Stomach (tissue), 9 donors: Measurements from ENCODE around the gene ST8SIA6. TPM values are rescaled to one million over a fixed set of nuclear protein-coding genes. Genes with fewer than 3 reads are reported as not detected.

Source experiments
- DNase-seq, 2 donors: peaks; one replicate each; pipeline versions ENCODE4 v3.0.0 to v3.0.0-alpha.2; 2013 to 2019
- H3K27ac ChIP-seq, 5 donors: fragments of 200-600 bp in 4 of 5; sonication (generic) in 4 of 5; one replicate each; pipeline ENCODE4 v1.5.1; 2013 to 2019; ENCODE audit warnings: mild to moderate bottlenecking in 1 of 5, moderate library complexity in 1 of 5
- H3K27me3 ChIP-seq, 3 donors: fragments of 200-600 bp; sonication (generic); one replicate each; pipeline ENCODE4 v1.5.1; 2017 to 2019; ENCODE audit warnings: mixed run types in 1 of 3
- H3K36me3 ChIP-seq, 4 donors: fragments of 200-600 bp; sonication (generic); 1 replicate in 3 of 4; 2 replicates in 1 of 4; pipeline ENCODE4 v1.5.1; 2016 to 2019
- H3K4me1 ChIP-seq, 4 donors: fragments of 200-600 bp; sonication (generic); one replicate each; pipeline ENCODE4 v1.5.1; 2016 to 2019
- H3K4me3 ChIP-seq, 4 donors: fragments of 200-600 bp; sonication (generic) in 3 of 4; one replicate each; pipeline ENCODE4 v1.5.1; 2016 to 2019; ENCODE audit warnings: mild to moderate bottlenecking in 1 of 4
- H3K9me3 ChIP-seq, 4 donors: fragments of 200-600 bp; sonication (generic); one replicate each; pipeline ENCODE4 v1.5.1; 2016 to 2019
- CTCF ChIP-seq, 7 experiments: fragments of 450-650 bp in 4 of 7; fragments of 200-600 bp in 3 of 7; sonication (generic) in 3 of 7; IDR thresholded peaks; one replicate each; pipeline ENCODE4 v1.5.1; 2016 to 2019; ENCODE audit warnings: antibody characterized with exemption in 7 of 7, control low read depth in 2 of 7, mild to moderate bottlenecking in 1 of 7
- EP300 ChIP-seq: sonication (generic); formaldehyde crosslinking; IDR thresholded peaks from one replicate; pipeline ENCODE4 v1.6.1; 2017; ENCODE audit warnings: antibody characterized with exemption
- POLR2A ChIP-seq, 4 donors: fragments of 450-650 bp; IDR thresholded peaks; one replicate each; pipeline ENCODE4 v1.6.1; 2016; ENCODE audit warnings: antibody characterized with exemption in 4 of 4, control low read depth in 2 of 4, mild to moderate bottlenecking in 1 of 4, moderate library complexity in 1 of 4
- POLR2AphosphoS5 ChIP-seq, 3 donors: sonication (generic); formaldehyde crosslinking; IDR thresholded peaks; one replicate each; pipeline ENCODE4 v1.6.1; 2016; ENCODE audit warnings: antibody characterized with exemption in 3 of 3
- WGBS, 5 donors: extraction: QIAGEN DNeasy Blood & Tissue Kit in 3 of 5; methylation state at CpG; one replicate each; pipeline versions ENCODE4 v1.1.5 to v1.1.7; 2013 to 2018; 5-methylcytosine and 5-hydroxymethylcytosine counted together
- intact Hi-C: fragments of 100-400 bp; cut with DNase I; formaldehyde crosslinking; loops from one replicate; pipeline ENCODE4 v1.15.1; 2023; ENCODE audit warnings: low total_unique reads
- polyA plus RNA-seq, 3 donors: library from polyadenylated mRNA; stranded (reverse); fragments of 200-250 nt; gene quantifications; one replicate each; pipeline ENCODE4 v1.2.3, GENCODE V29; 2013
- total RNA-seq, 5 donors: library from RNA; depleted of rRNA; stranded (reverse); fragments of >200 nt; gene quantifications; one replicate each; pipeline versions ENCODE4 v1.1.0 to v1.2.3, GENCODE V29; 2014 to 2016
- donor health status: healthy with polysubstance abuse.
- donor health status: Bipolar disorder and iron deficiency.
- donor health status: healthy.

ST8SIA6 gene
- total and polyA plus RNA-seq, 8 donors, result 0.08 to 3.7 (median 0.19) TPM; not detected in 5

GRCh38 chr10:17379151-17379690 lies 75.2 kb downstream of the ST8SIA6 start:
- no peak for DNase-seq
- Histone ChIP-seq H3K9me3 (no peaks in the 10 kb centered on the region), H3K4me1 (peaks cover 0 to 17% (median 0%) of the 10 kb centered on the region in 4 donors), H3K27me3 (no peaks in the 10 kb centered on the region), H3K27ac (no peak overlapping the region), H3K36me3 (no peaks in the 10 kb centered on the region), H3K4me3 (no peak overlapping the region)
- WGBS, 5 donors, result 51 to 69% (median 67%) methylated on average over 6 of the region's 6 CpGs
- TF ChIP-seq POLR2AphosphoS5 (IDR thresholded peaks at IDR 0.05) (no peak), EP300 (no peak), CTCF (IDR thresholded peaks at IDR 0.05) (no peak), POLR2A (IDR thresholded peaks at IDR 0.05) (no peak)
- intact Hi-C loops, result no loop called here

DNA sequence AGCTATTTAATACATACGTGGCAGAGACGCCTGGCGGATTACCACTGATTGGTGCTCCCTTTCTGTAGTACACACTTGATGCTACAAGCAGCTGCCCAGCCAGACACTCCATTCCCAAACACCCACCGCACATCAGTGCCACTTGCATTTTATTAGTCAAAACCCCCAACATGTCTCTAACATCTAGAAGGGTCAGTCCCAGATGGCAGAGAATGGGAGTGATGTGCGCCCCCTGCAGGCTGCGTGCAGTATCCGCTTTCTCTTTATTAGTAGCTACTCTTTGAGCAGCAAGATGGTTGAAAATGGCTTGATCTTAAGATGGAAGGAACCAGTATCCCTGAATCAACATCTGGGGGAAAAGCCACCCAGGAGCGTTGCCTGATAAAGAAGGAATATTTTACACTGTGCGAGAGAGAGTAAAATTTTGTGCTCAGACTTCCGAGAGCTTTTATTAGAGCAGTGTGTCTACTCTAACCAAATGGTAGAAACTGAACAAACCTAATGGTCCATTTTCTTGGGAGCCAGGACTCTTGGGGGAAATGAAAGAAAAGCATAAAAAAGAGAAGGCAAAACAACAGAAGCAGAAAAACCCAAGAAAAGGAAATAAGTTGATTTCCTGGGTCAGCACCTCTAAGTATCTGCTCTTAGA lies 78.3 kb downstream of the ST8SIA6 start:
- intact Hi-C loops, result no loop called here
- H3K36me3 ChIP-seq, result no peaks in the 10 kb centered on the region
- 78 to 88% (median 86%) methylated on average over 10 of the region's 10 CpGs for WGBS, 5 donors
- H3K27ac ChIP-seq, result no peak overlapping the region
- no peak for DNase-seq
- no peaks in the 10 kb centered on the region for H3K27me3 ChIP-seq
- H3K4me1 ChIP-seq, result peaks cover 0 to 1% (median 0%) of the 10 kb centered on the region in 4 donors
- no peak for TF ChIP-seq POLR2A (IDR thresholded peaks at IDR 0.05)
- TF ChIP-seq CTCF (IDR thresholded peaks at IDR 0.05), result no peak
- TF ChIP-seq POLR2AphosphoS5 (IDR thresholded peaks at IDR 0.05), result no peak
- TF ChIP-seq EP300, result no peak
- H3K4me3 ChIP-seq, result no peak overlapping the region
- no peaks in the 10 kb centered on the region for H3K9me3 ChIP-seq

DNA sequence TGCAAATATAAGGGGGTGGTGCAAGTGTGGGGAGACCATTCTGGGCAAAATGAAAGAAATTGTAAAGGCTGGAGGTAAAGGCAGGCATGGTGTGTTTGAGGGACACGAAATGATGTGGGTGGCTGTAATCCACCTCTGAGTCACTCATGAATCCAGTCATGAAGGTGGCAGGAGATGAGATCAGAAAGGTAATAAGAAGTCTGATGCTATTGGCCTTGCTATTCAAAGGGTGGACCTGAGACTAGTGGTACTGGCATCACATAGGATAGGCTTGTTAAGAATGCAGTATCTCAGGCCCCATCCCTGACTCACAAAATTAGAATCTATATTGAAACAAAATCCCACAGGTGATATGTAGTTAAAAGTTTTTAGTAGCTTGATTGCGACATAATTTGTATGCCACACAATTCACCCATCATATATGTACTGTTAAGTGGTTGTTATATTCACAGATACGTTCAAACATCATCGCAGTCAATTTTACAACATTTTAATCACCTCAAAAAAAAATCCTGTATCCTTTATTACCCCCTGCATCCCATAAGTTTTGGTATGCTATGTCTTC lies 85.6 kb downstream of the ST8SIA6 start:
- intact Hi-C loops, result no loop called here
- Histone ChIP-seq H3K4me1 (no peaks in the 10 kb centered on the region), H3K27me3 (no peaks in the 10 kb centered on the region), H3K27ac (no peak overlapping the region), H3K4me3 (no peak overlapping the region), H3K36me3 (no peaks in the 10 kb centered on the region), H3K9me3 (peaks cover 0 to 11% (median 5%) of the 10 kb centered on the region in 4 donors)
- no peak for DNase-seq
- TF ChIP-seq EP300 (no peak), POLR2A (IDR thresholded peaks at IDR 0.05) (no peak), POLR2AphosphoS5 (IDR thresholded peaks at IDR 0.05) (no peak), CTCF (IDR thresholded peaks at IDR 0.05) (no peak)
- 85 to 91% (median 88%) methylated on average over 4 of the region's 4 CpGs for WGBS, 5 donors

DNA sequence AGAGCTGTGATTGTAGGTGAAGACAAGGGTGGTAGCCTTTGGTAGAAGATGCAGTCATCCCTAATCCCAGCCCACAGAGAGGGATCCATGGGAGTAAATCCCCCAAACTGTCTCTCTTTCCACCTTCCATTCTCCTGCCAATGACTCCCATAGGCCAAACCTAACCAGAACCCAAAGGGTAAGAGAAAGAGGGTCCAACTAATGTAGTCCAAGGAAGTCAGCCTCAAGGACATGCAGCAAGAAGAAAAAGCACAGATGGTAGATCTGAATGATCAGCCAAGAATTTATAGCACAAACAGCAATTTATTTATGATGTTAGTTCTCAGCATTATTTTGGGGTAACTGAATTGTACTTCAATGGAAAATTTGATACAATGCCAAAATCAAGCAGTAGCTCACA lies 87.7 kb downstream of the ST8SIA6 start:
- Histone ChIP-seq H3K4me3 (no peak overlapping the region), H3K27me3 (no peaks in the 10 kb centered on the region), H3K36me3 (no peaks in the 10 kb centered on the region), H3K4me1 (no peaks in the 10 kb centered on the region), H3K9me3 (peaks cover 0 to 11% (median 5%) of the 10 kb centered on the region in 4 donors), H3K27ac (no peak overlapping the region)
- TF ChIP-seq CTCF (IDR thresholded peaks at IDR 0.05), result no peak
- no peak for TF ChIP-seq POLR2A (IDR thresholded peaks at IDR 0.05)
- no peak for TF ChIP-seq POLR2AphosphoS5 (IDR thresholded peaks at IDR 0.05)
- no peak for TF ChIP-seq EP300
- DNase-seq, result no peak
- intact Hi-C loops, result no loop called here
